ENCODE results near the gene WWOX.

WWOX gene

DNA sequence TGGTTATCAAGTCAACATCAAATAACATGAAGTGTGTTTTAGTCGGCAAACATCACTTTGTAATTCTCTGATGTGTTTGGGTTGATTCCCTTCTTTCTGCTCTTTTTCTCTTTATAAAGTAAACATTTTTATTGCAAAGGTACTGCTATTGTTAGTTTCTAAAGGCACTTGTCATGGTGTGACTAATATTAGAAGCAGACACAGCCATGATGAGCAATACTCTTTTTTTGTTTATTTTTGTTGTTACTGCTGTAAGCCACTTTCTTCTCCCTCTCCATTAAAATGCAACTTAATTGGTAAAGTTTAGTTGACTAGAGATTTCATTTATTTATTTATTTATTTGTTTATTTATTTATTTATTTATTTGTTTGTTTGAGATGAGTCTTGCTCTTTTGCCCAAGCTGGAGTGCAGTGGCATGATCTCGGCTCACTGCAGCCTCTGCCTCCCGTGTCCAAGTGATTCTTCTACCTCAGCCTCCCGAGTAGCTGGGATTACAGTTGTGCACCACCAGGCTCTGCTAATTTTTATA, 424.7 kb downstream of the WWOX start:
- TF ChIP-seq ZNF274 (IDR thresholded peaks at IDR 0.05; ENCODE audit: low read depth, low read length), result no peak
- H3K4me3 ChIP-seq (ENCODE audit: low read length), result no peak overlapping the region

GRCh38 chr16:78528265-78528664, 428.8 kb downstream of the WWOX start:
- no peak for TF ChIP-seq ZNF274 (IDR thresholded peaks at IDR 0.05; ENCODE audit: low read depth, low read length)
- H3K4me3 ChIP-seq (ENCODE audit: low read length), result no peak overlapping the region

GRCh38 chr16:78529881-78530280, 430.4 kb downstream of the WWOX start:
- H3K4me3 ChIP-seq (ENCODE audit: low read length), result no peak overlapping the region
- no peak for TF ChIP-seq ZNF274 (IDR thresholded peaks at IDR 0.05; ENCODE audit: low read depth, low read length)

DNA sequence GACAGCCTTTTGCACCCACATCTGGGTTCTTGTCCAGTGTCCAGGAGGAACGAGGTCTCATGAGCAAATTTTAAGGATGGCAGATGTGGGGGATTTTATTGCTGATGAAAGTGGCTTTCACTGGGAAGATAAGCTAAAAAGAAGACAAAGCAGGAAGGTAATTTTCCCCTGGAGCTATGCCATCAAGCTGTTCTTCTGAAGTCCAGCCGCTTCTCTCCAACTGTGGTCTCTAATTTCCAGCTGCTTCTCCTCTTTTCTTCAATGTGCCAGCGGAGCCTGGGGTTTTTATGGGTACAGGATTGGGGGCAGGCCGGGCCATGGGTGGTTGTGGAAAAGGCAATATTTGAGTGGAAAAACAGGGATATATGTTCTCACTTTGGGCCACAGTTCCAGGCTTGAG, 430.8 kb downstream of the WWOX start:
- TF ChIP-seq ZNF274 (IDR thresholded peaks at IDR 0.05; ENCODE audit: low read depth, low read length), result no peak
- H3K4me3 ChIP-seq (ENCODE audit: low read length), result no peak overlapping the region

DNA sequence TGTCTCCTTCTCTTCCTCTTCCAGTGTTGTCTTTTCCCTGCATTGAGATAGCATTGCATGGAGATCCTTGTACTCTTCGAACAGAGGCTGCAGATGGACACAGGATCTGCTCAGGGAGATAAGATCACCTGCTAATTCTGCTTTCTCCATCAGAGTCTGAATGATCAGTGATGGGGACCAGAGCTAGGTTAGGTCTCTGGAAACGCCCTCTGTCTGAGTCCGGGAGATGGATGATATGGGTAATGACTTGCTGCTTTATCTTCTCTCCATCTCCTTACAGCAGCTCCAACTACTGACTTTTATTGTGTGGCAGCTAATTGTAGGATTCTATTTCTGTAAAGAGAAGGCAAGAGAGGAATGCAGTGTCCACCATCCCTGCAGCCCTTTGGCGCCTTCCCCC, 435.6 kb downstream of the WWOX start:
- H3K4me3 ChIP-seq (ENCODE audit: low read length), result no peak overlapping the region
- no peak for TF ChIP-seq ZNF274 (IDR thresholded peaks at IDR 0.05; ENCODE audit: low read depth, low read length)

DNA sequence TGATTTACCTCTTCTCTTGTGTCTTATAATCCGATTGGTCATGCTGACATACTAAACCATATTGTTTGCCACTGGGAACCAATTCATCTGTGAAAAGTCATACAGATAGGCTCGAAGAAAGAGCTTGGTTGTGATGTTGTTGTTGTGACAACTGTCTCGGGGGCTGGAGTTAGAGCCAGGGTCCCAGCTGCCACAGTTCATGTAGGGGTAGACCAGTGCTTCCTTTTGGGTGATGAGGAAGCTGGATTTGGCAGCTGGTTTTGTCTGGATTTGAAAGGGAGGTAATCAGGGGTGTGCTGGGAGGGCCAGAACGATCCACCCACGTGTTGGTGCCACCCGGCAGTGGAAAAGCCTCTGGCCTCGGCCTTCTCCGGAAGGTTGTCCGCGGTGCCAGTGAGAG, 438.1 kb downstream of the WWOX start:
- no peak for TF ChIP-seq ZNF274 (IDR thresholded peaks at IDR 0.05; ENCODE audit: low read depth, low read length)
- no peak overlapping the region for H3K4me3 ChIP-seq (ENCODE audit: low read length)

GRCh38 chr16:78538292-78538691, 438.8 kb downstream of the WWOX start:
- H3K4me3 ChIP-seq (ENCODE audit: low read length), result no peak overlapping the region
- no peak for TF ChIP-seq ZNF274 (IDR thresholded peaks at IDR 0.05; ENCODE audit: low read depth, low read length)

- no peak for TF ChIP-seq ZNF274 (IDR thresholded peaks at IDR 0.05; ENCODE audit: low read depth, low read length)
- no peak overlapping the region for H3K4me3 ChIP-seq (ENCODE audit: low read length)
These were observed 439.5 kb downstream of the WWOX start for GRCh38 chr16:78538919-78539318.

GRCh38 chr16:78542419-78542818, 443.0 kb downstream of the WWOX start:
- no peak overlapping the region for H3K4me3 ChIP-seq (ENCODE audit: low read length)
- TF ChIP-seq ZNF274 (IDR thresholded peaks at IDR 0.05; ENCODE audit: low read depth, low read length), result no peak

DNA sequence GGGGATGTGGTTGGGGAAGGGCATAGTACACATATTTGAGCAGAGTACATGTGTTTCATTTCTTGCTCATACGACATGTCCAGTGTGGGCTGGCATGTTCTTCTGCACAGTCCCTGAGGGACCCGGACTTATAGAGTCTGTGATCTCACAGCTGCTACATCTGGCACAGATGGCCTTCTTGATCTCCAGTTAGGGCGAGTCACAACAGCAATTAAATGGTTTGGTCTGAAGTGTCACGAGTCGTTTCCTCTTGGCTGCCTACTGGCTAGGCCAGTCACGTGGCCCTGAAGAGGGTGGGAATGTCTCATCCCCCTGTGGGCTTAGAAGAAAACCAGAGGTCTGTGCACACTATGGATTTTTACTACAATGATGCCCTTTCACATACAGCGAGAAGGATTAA, 443.6 kb downstream of the WWOX start:
- no peak for TF ChIP-seq ZNF274 (IDR thresholded peaks at IDR 0.05; ENCODE audit: low read depth, low read length)
- H3K4me3 ChIP-seq (ENCODE audit: low read length), result no peak overlapping the region

GRCh38 chr16:78549366-78549765, 449.9 kb downstream of the WWOX start:
- no peak overlapping the region for H3K4me3 ChIP-seq (ENCODE audit: low read length)
- no peak for TF ChIP-seq ZNF274 (IDR thresholded peaks at IDR 0.05; ENCODE audit: low read depth, low read length)

DNA sequence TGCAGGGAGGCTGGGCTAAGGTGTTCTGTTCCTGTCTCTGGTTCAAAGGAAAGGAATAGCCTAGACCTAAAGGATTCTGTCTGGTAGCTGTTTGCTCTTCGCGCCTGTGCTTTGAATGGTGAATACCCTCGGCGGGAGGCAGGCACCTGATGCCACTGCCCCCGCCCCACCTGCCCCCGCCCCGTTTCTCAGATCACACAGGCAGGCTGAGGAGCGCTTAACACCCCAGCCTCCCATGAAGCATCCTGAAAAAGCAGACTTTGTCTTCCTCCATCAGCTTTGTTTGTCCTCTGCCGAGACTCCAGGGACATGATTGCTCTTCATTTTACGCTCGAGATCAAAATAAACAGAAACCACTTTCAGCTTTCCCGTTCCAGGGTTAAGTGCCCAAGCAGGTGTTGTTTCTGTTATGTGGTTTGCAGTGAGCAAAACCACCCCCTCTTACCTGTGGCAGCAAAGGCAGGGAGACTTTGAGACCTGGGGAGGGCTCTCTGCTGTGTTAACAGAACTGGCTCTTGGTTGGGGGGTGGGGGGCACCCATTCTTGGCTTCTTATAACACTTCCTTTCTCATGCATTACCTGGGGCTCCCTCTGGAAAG, 452.1 kb downstream of the WWOX start:
- H3K4me3 ChIP-seq (ENCODE audit: low read length), result no peak overlapping the region
- TF ChIP-seq ZNF274 (IDR thresholded peaks at IDR 0.05; ENCODE audit: low read depth, low read length), result no peak

- TF ChIP-seq ZNF274 (IDR thresholded peaks at IDR 0.05; ENCODE audit: low read depth, low read length), result no peak
- H3K4me3 ChIP-seq (ENCODE audit: low read length), result no peak overlapping the region
These were observed 452.7 kb downstream of the WWOX start for GRCh38 chr16:78552106-78552675.

GRCh38 chr16:78552716-78553115, 453.3 kb downstream of the WWOX start:
- no peak for TF ChIP-seq ZNF274 (IDR thresholded peaks at IDR 0.05; ENCODE audit: low read depth, low read length)
- no peak overlapping the region for H3K4me3 ChIP-seq (ENCODE audit: low read length)

DNA sequence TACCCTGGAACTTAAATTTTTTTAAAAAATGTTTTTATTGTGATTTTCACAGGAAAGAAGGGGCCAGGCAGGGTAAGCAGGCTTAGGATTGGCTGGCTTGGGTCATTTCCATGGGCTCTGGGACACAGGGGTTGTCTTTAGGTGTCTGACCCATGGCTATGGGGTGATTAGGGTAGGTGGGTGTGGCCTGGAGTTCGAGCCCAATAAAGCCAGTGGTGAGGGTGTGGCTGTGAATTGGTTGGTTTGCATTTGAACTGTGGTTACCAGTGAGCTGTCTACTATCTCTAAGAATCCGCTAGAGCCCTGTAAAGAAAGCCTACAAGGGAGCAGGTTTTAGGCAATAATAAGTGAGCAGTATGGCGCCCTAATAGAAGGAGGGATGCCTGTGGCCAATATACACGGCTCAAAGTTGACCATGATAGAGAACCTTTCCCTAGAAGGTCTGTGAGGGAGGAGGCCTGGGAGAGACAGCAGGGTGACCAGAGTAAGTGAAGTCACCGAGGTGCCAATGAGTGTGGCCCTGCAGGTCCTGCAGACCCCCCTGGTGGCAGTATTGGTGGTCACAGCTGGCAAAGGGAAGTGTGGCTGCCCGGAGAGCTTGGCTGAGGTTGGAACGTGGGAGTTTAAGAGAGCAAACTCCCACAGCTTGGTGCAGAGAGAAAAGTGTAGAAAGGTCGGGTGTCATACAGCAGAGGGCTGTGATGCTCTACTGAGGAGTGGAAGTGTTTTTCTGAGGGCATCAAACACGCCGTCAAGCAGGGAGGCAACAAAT, 454.0 kb downstream of the WWOX start:
- H3K4me3 ChIP-seq (ENCODE audit: low read length), result no peak overlapping the region
- TF ChIP-seq ZNF274 (IDR thresholded peaks at IDR 0.05; ENCODE audit: low read depth, low read length), result no peak

All from GM08714 (cell line).